Endothelial cell of umbilical vein (primary cell): ENCODE measurements around the gene MALRD1. TPM values are rescaled to one million over a fixed set of nuclear protein-coding genes. Genes with fewer than 3 reads are reported as not detected.

ENCODE experiments used
- BruUV-seq: library from RNA; stranded (reverse); fragments of 400-500 nt; replicated peaks from 2 replicates; lab custom pipeline; 2021; lab: Mats Ljungman, UMichigan
- CTCF ChIA-PET: fragments of 300-600, 350-600 bp; sonication (Branson Sonifier 250); formaldehyde crosslinking; loops from one replicate; lab custom pipeline; 2021; ENCODE audit warnings: antibody characterized with exemption, inconsistent platforms; lab: Charles Lee
- POLR2A ChIA-PET: fragments of 300-600, 350-600 bp; sonication (Branson Sonifier 250); formaldehyde crosslinking; loops from one replicate; lab custom pipeline; 2021; ENCODE audit warnings: antibody characterized with exemption, inconsistent platforms; lab: Charles Lee
- DNase-seq: peaks from one replicate; pipeline ENCODE4 v3.0.0-alpha.2; 2011; ENCODE audit warnings: low read depth, low spot score
- FAIRE-seq: peaks from 2 replicates; lab custom pipeline; 2011; peaks lifted over from hg19 to GRCh38; lab: Jason Lieb, UNC
- H2AFZ ChIP-seq: 2 replicates; pipeline ENCODE4 v1.6.0; 2012; ENCODE audit warnings: low read depth, low read length, control low read depth, inconsistent platforms
- H3K27ac ChIP-seq: 2 replicates; pipeline ENCODE4 v1.5.1; 2011; ENCODE audit warnings: low read depth, mild to moderate bottlenecking, control low read depth, low read length, moderate library complexity; ENCODE audit not compliant: insufficient read depth
- H3K27me3 ChIP-seq, 2 experiments: 2 replicates each; pipeline versions ENCODE4 v1.6.0 to v1.6.1; 2011; ENCODE audit warnings: low read length in 2 of 2, mixed read lengths in 1 of 2; ENCODE audit not compliant: control insufficient read depth in 2 of 2, insufficient read depth in 2 of 2
- H3K36me3 ChIP-seq, 2 experiments: 2 replicates in 1 of 2; 3 replicates in 1 of 2; pipeline ENCODE4 v1.5.1; 2011; ENCODE audit warnings: low read length in 2 of 2, mild to moderate bottlenecking in 1 of 2, moderate library complexity in 1 of 2; ENCODE audit not compliant: control insufficient read depth in 2 of 2, insufficient read depth in 2 of 2; ENCODE audit errors: extremely low read depth in 1 of 2
- H3K4me1 ChIP-seq: 3 replicates; pipeline ENCODE4 v1.5.1; 2011; ENCODE audit warnings: mild to moderate bottlenecking, low read length; ENCODE audit not compliant: control insufficient read depth, insufficient read depth; ENCODE audit errors: extremely low read depth
- H3K4me2 ChIP-seq: 2 replicates; pipeline ENCODE4 v1.6.1; 2011; ENCODE audit warnings: low read length, control low read depth, mixed read lengths; ENCODE audit not compliant: insufficient read depth
- H3K4me3 ChIP-seq, 3 experiments: fragments of 200-600 bp in 1 of 3; sonication (generic), shearing (Covaris generic) in 1 of 3; replicated peaks in 1 of 3; 2 replicates each; pipeline ENCODE4 v1.5.1; 2011 to 2016; ENCODE audit warnings: control low read depth in 3 of 3, low read length in 3 of 3, mild to moderate bottlenecking in 2 of 3, inconsistent platforms in 1 of 3, low read depth in 1 of 3, moderate library complexity in 1 of 3; ENCODE audit not compliant: insufficient read depth in 1 of 3
- H3K79me2 ChIP-seq: 2 replicates; pipeline ENCODE4 v1.6.0; 2012; ENCODE audit warnings: low read length, inconsistent platforms; ENCODE audit not compliant: control insufficient read depth, insufficient read depth
- H3K9ac ChIP-seq: replicated peaks from 2 replicates; pipeline ENCODE3; 2011; ENCODE audit warnings: low read length, control low read depth; ENCODE audit not compliant: insufficient read depth; ENCODE audit errors: extremely low read depth
- H3K9me1 ChIP-seq: replicated peaks from 3 replicates; pipeline ENCODE4 v1.6.0; 2011; ENCODE audit warnings: mild to moderate bottlenecking, low read length; ENCODE audit not compliant: control insufficient read depth, insufficient read depth; ENCODE audit errors: extremely low read depth
- H3K9me3 ChIP-seq: replicated peaks from 2 replicates; pipeline ENCODE4 v1.5.1; 2012; ENCODE audit warnings: low read length, inconsistent platforms; ENCODE audit not compliant: control insufficient read depth, insufficient read depth
- H4K20me1 ChIP-seq: replicated peaks from 2 replicates; pipeline ENCODE3; 2011; ENCODE audit warnings: mild to moderate bottlenecking, low read length; ENCODE audit not compliant: control insufficient read depth, insufficient read depth; ENCODE audit errors: extremely low read depth
- EZH2 ChIP-seq: IDR thresholded peaks from 2 replicates; pipeline ENCODE4 v1.6.1; 2012; ENCODE audit warnings: borderline replicate concordance, low read depth, mild to moderate bottlenecking, moderate library complexity, low read length, inconsistent platforms; ENCODE audit not compliant: severe bottlenecking
- FOS ChIP-seq: IDR thresholded peaks from 2 replicates; pipeline ENCODE4 v1.6.1; 2011; ENCODE audit warnings: mild to moderate bottlenecking, low read length, moderate library complexity, borderline replicate concordance; ENCODE audit not compliant: insufficient read depth
- GATA2 ChIP-seq: IDR thresholded peaks from 2 replicates; pipeline ENCODE4 v1.7.0; 2011; ENCODE audit warnings: low read depth, mild to moderate bottlenecking, moderate library complexity, mixed read lengths, low read length; ENCODE audit not compliant: insufficient read length, insufficient read depth
- JUN ChIP-seq: IDR thresholded peaks from 2 replicates; pipeline ENCODE4 v1.6.1; 2011; ENCODE audit warnings: borderline replicate concordance, low read depth; ENCODE audit not compliant: insufficient read length, insufficient read depth
- MAX ChIP-seq: IDR thresholded peaks from 2 replicates; pipeline ENCODE4 v1.6.1; 2011; ENCODE audit not compliant: insufficient read depth, insufficient read length
- MYC ChIP-seq: IDR thresholded peaks from one replicate; pipeline ENCODE4 v1.6.1; 2011; ENCODE audit warnings: mild to moderate bottlenecking, low read depth, low read length
- POLR2A ChIP-seq: IDR thresholded peaks from 2 replicates; pipeline ENCODE4 v1.6.1; 2012; ENCODE audit warnings: low read depth, mild to moderate bottlenecking, control low read depth, low read length
- POLR2AphosphoS5 ChIP-seq: IDR thresholded peaks from 2 replicates; pipeline ENCODE4 v1.6.1; 2012; ENCODE audit warnings: low read depth, mild to moderate bottlenecking, control low read depth, low read length, moderate library complexity; ENCODE audit not compliant: insufficient read depth
- dilution Hi-C: fragments of 300-500 bp; cut with MboI; formaldehyde crosslinking; loops from one replicate; pipeline ENCODE4 v1.15.0; 2019; ENCODE audit warnings: low sequenced_read_pairs; ENCODE audit not compliant: extremely low pct_ligation_motif_present
- intact Hi-C: fragments of 100-400 bp; cut with micrococcal nuclease; formaldehyde crosslinking; loops from one replicate; pipeline ENCODE4 v1.10.0; 2022
- polyA plus RNA-seq, 4 experiments: library from polyadenylated mRNA; depleted of rRNA in 3 of 4; stranded (reverse) in 3 of 4; unstranded in 1 of 4; fragments of >200 nt; gene quantifications; 2 replicates each; pipeline versions ENCODE4 v1.2.1 to v1.2.3, GENCODE V29; 2011 to 2012; ENCODE audit warnings: missing spikeins in 1 of 4
- total RNA-seq: library from RNA; stranded (reverse); gene quantifications from 2 replicates; pipeline ENCODE4 v1.2.3, GENCODE V29; 2021
- TF ChIP-seq, protein P1 (sequence below), 2 donors: IDR thresholded peaks; 1 replicate in 1 of 2; 2 replicates in 1 of 2; pipeline ENCODE4 v1.5.1; 2011; ENCODE audit warnings: low read length in 2 of 2, mild to moderate bottlenecking in 2 of 2, moderate library complexity in 2 of 2, control low read depth in 1 of 2, inconsistent platforms in 1 of 2, low read depth in 1 of 2; ENCODE audit not compliant: insufficient read depth in 1 of 2; ENCODE audit errors: extremely low read depth in 1 of 2

MALRD1 gene
- total and polyA plus RNA-seq, 2 donors (not counting 3 experiments of a cell fraction or from before 2014, with no cell fraction given): not detected

- DNase-seq (no peak), FAIRE-seq (no peak)
- H3K4me2 ChIP-seq: no peak overlapping the region
- intact Hi-C loops: no loop called here
- dilution Hi-C loops: no loop called here
- TF ChIP-seq GATA2 (no peak), JUN (no peak), POLR2AphosphoS5 (no peak)
- H3K27me3 ChIP-seq: no peaks in the 10 kb centered on the region
- no peak overlapping the region for H2AFZ ChIP-seq
- H3K27ac ChIP-seq: no peak overlapping the region
- H3K36me3 ChIP-seq: no peaks in the 10 kb centered on the region
- H3K79me2 ChIP-seq: no peaks in the 10 kb centered on the region
- H3K4me3 ChIP-seq: no peak overlapping the region
- no TSS peak for BruUV-seq
- no peak overlapping the region for H3K9ac ChIP-seq
- ChIA-PET CTCF (no interaction called here), POLR2A (no interaction called here)
- H4K20me1 ChIP-seq: no peaks in the 10 kb centered on the region
- H3K9me1 ChIP-seq: no peaks in the 10 kb centered on the region
- no peaks in the 10 kb centered on the region for H3K4me1 ChIP-seq
- peaks cover 3% of the 10 kb centered on the region for H3K9me3 ChIP-seq
Measured at GRCh38 chr10:19058046-19058445, 9.4 kb downstream of the MALRD1 start.

GRCh38 chr10:19063986-19064385, 15.4 kb downstream of the MALRD1 start:
- no peaks in the 10 kb centered on the region for H3K4me1 ChIP-seq
- BruUV-seq: no TSS peak
- peaks cover 3% of the 10 kb centered on the region for H3K9me3 ChIP-seq
- TF ChIP-seq EZH2: no peak
- no peak for TF ChIP-seq GATA2
- no peak for TF ChIP-seq POLR2AphosphoS5
- TF ChIP-seq MYC: no peak
- no peak for TF ChIP-seq POLR2A
- no peak for TF ChIP-seq MAX
- no peak for TF ChIP-seq JUN
- no peak for TF ChIP-seq FOS
- TF ChIP-seq, protein P1, sequence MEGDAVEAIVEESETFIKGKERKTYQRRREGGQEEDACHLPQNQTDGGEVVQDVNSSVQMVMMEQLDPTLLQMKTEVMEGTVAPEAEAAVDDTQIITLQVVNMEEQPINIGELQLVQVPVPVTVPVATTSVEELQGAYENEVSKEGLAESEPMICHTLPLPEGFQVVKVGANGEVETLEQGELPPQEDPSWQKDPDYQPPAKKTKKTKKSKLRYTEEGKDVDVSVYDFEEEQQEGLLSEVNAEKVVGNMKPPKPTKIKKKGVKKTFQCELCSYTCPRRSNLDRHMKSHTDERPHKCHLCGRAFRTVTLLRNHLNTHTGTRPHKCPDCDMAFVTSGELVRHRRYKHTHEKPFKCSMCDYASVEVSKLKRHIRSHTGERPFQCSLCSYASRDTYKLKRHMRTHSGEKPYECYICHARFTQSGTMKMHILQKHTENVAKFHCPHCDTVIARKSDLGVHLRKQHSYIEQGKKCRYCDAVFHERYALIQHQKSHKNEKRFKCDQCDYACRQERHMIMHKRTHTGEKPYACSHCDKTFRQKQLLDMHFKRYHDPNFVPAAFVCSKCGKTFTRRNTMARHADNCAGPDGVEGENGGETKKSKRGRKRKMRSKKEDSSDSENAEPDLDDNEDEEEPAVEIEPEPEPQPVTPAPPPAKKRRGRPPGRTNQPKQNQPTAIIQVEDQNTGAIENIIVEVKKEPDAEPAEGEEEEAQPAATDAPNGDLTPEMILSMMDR (IDR thresholded peaks at IDR 0.05; ENCODE audit: extremely low read depth in 1 of 2, insufficient read depth in 1 of 2, low read depth in 1 of 2, low read length in 2 of 2): no peak
- no peaks in the 10 kb centered on the region for H4K20me1 ChIP-seq
- intact Hi-C loops: no loop called here
- H3K79me2 ChIP-seq: no peaks in the 10 kb centered on the region
- H3K27me3 ChIP-seq: no peaks in the 10 kb centered on the region
- H3K9me1 ChIP-seq: no peaks in the 10 kb centered on the region
- DNase-seq: no peak
- no peak overlapping the region for H2AFZ ChIP-seq
- ChIA-PET CTCF (no interaction called here), POLR2A (no interaction called here)
- no peak overlapping the region for H3K4me2 ChIP-seq
- H3K36me3 ChIP-seq: no peaks in the 10 kb centered on the region
- H3K4me3 ChIP-seq: no peak overlapping the region
- no peak overlapping the region for H3K9ac ChIP-seq
- dilution Hi-C loops: no loop called here
- no peak for FAIRE-seq
- H3K27ac ChIP-seq: no peak overlapping the region
